GM23338 (cell line): ENCODE results near the gene ZNF460. TPM values are rescaled to one million over a fixed set of nuclear protein-coding genes. Genes with fewer than 3 reads are reported as not detected.

Experiments
- ATAC-seq: fragments of 200-7000 bp; cut with Tn5 transposase; 3 replicates; pipeline ENCODE4 v1.9.1; 2020
- DNase-seq: peaks from one replicate; pipeline ENCODE4 v3.0.0-alpha.2; 2015; ENCODE audit warnings: low spot score
- H2AFZ ChIP-seq: fragments of 200-600 bp; sonication (generic); 2 replicates; pipeline ENCODE4 v1.8.0; 2016; ENCODE audit warnings: antibody characterized with exemption, mild to moderate bottlenecking, moderate library complexity
- H3F3A ChIP-seq: fragments of 200-600 bp; sonication (generic); replicated peaks from 2 replicates; pipeline ENCODE4 v1.8.0; 2017; ENCODE audit warnings: antibody characterized with exemption, mixed run types, low read depth
- H3K27ac ChIP-seq: fragments of 200-600 bp; sonication (generic); 2 replicates; pipeline ENCODE4 v1.6.1; 2016; ENCODE audit warnings: low read depth
- H3K27me3 ChIP-seq: fragments of 200-600 bp; sonication (generic); 2 replicates; pipeline ENCODE4 v1.8.0; 2016; ENCODE audit warnings: mild to moderate bottlenecking, mixed run types, moderate library complexity; ENCODE audit not compliant: insufficient read depth
- H3K36me3 ChIP-seq: fragments of 200-600 bp; sonication (generic); 2 replicates; pipeline ENCODE4 v1.8.0; 2016; ENCODE audit warnings: mild to moderate bottlenecking; ENCODE audit not compliant: insufficient read depth
- H3K4me1 ChIP-seq: fragments of 200-600 bp; sonication (generic); 2 replicates; pipeline ENCODE4 v1.8.0; 2016; ENCODE audit warnings: mild to moderate bottlenecking, moderate library complexity; ENCODE audit not compliant: insufficient read depth
- H3K4me2 ChIP-seq: fragments of 200-600 bp; sonication (generic); 2 replicates; pipeline ENCODE4 v1.7.1; 2017; ENCODE audit warnings: mixed run types
- H3K4me3 ChIP-seq: fragments of 200-600 bp; sonication (generic); 2 replicates; pipeline ENCODE4 v1.6.1; 2016; ENCODE audit warnings: mixed run types
- H3K79me2 ChIP-seq: fragments of 200-600 bp; sonication (generic); replicated peaks from 2 replicates; pipeline ENCODE4 v1.8.0; 2017; ENCODE audit warnings: mild to moderate bottlenecking; ENCODE audit not compliant: insufficient read depth
- H3K9me2 ChIP-seq: fragments of 200-600 bp; sonication (generic); 2 replicates; pipeline ENCODE4 v1.8.0; 2017; ENCODE audit not compliant: insufficient read depth
- H4K20me1 ChIP-seq: fragments of 200-600 bp; sonication (generic); replicated peaks from 2 replicates; pipeline ENCODE4 v1.8.0; 2017; ENCODE audit warnings: mild to moderate bottlenecking; ENCODE audit not compliant: insufficient read depth
- H3K27ac Mint-ChIP-seq: 2 replicates; pipeline ENCODE4 v1.8.0; 2020; ENCODE audit warnings: inconsistent platforms, mild to moderate bottlenecking, moderate library complexity, mixed read lengths
- H3K27me3 Mint-ChIP-seq: 3 replicates; pipeline ENCODE4 v1.8.0; 2022; ENCODE audit warnings: low read depth, mild to moderate bottlenecking, moderate library complexity, mixed read lengths, inconsistent platforms; ENCODE audit not compliant: insufficient read depth, poor library complexity
- H3K36me3 Mint-ChIP-seq: 3 replicates; pipeline ENCODE4 v1.8.0; 2021; ENCODE audit warnings: low read depth, mild to moderate bottlenecking, inconsistent platforms, moderate library complexity, mixed read lengths
- H3K4me1 Mint-ChIP-seq: 3 replicates; pipeline ENCODE4 v1.8.0; 2020; ENCODE audit warnings: mild to moderate bottlenecking, inconsistent platforms, mixed read lengths
- H3K4me3 Mint-ChIP-seq: 3 replicates; pipeline ENCODE4 v1.8.0; 2021; ENCODE audit warnings: moderate library complexity, mild to moderate bottlenecking, inconsistent platforms, mixed read lengths
- H3K9me3 Mint-ChIP-seq: 3 replicates; pipeline ENCODE4 v1.8.0; 2020; ENCODE audit warnings: moderate library complexity, mild to moderate bottlenecking, inconsistent platforms, mixed read lengths
- CREB1 ChIP-seq: fragments of 250-450 bp; sonication (Bioruptor Pico); IDR thresholded peaks from 2 replicates; pipeline ENCODE4 v1.5.0; 2020; ENCODE audit warnings: low read depth, mild to moderate bottlenecking, moderate library complexity
- EZH2 ChIP-seq: fragments of 200-600 bp; sonication (generic); IDR thresholded peaks from one replicate; pipeline ENCODE4 v1.8.0; 2017; ENCODE audit warnings: antibody characterized with exemption, mild to moderate bottlenecking, low read depth; ENCODE audit not compliant: unreplicated experiment
- EZH2phosphoT487 ChIP-seq: fragments of 200-600 bp; sonication (generic); IDR thresholded peaks from one replicate; pipeline ENCODE4 v1.8.1; 2018; ENCODE audit warnings: antibody characterized with exemption; ENCODE audit not compliant: unreplicated experiment
- NANOG ChIP-seq: IDR thresholded peaks from 2 replicates; pipeline ENCODE4 v1.6.1; 2016; ENCODE audit warnings: antibody characterized with exemption, borderline replicate concordance
- STAT1 ChIP-seq: IDR thresholded peaks from one replicate; pipeline ENCODE4 v1.6.1; 2016; ENCODE audit warnings: antibody characterized with exemption; ENCODE audit not compliant: unreplicated experiment
- ZNF114 ChIP-seq: fragments of 250-450 bp; sonication (Bioruptor Pico); IDR thresholded peaks from 2 replicates; pipeline ENCODE4 v1.5.0; 2020; ENCODE audit warnings: mild to moderate bottlenecking, moderate library complexity
- polyA plus RNA-seq: library from polyadenylated mRNA; unstranded; fragments of >200 nt; fragmentation: Nextera tagmentation; extraction: Ambion mirVana; gene quantifications from 2 replicates; pipeline ENCODE4 v1.2.1, GENCODE V29; 2016
- total RNA-seq: library from RNA; depleted of rRNA; stranded (reverse); fragments of >200 nt; shearing (Covaris generic); gene quantifications from 2 replicates; pipeline ENCODE4 v1.2.3, GENCODE V29; 2014
- TF ChIP-seq, protein P1 (sequence below): IDR thresholded peaks from one replicate; pipeline ENCODE4 v1.6.1; 2018; ENCODE audit warnings: antibody characterized with exemption; ENCODE audit not compliant: unreplicated experiment
- TF ChIP-seq, protein P2 (sequence below), 2 experiments: fragments of 200-600 bp in 1 of 2; sonication (generic) in 1 of 2; conservative IDR thresholded peaks; 2 replicates each; pipeline versions ENCODE4 v1.5.1 to v1.6.1; 2016 to 2017; ENCODE audit warnings: antibody characterized with exemption in 2 of 2, low read depth in 2 of 2, mild to moderate bottlenecking in 2 of 2, moderate library complexity in 1 of 2
- TF ChIP-seq, protein P3 (sequence below): fragments of 250-450 bp; sonication (Bioruptor Pico); IDR thresholded peaks from 2 replicates; pipeline ENCODE4 v1.5.0; 2020; ENCODE audit warnings: mild to moderate bottlenecking, moderate library complexity

ZNF460 gene
- total and polyA plus RNA-seq, 2 experiments from 2014 or later, result 3.4 to 81.7 TPM

DNA sequence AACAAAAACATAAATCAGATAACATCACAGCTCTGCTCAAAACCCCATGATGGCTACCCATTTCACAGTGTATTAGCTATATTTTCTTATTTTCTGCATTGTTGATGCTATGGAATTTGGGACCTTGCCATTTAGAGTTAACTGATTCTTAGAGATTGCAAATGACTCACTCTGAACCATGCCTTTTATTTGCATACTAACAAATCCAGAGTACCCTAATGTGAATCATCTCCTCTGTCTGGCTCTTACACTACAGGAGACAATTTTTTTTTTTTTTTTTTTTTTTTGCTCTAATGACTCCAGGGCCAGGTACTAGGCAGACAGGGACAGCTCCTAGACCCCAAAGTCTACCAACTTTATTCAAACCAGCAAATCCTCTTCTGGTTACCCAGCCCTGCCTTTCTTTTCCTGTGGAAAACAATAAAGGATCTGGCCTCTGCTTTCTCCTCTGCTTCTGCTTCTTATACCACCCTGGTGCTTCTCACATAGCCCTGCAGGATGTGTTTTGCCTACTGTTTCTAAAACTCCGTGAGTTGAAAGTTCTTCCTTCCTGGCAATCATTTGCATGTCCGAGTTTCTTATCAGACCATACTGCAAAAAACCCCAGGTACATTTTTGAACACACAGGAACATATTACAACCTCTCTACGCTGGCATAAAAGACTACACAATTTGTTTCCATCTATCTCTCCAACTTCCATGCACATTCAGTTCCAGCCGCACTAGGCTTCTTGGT is 10.6 kb upstream of the ZNF460 start:
- no peak overlapping the region for H3K27ac ChIP-seq
- H3K79me2 ChIP-seq, result no peaks in the 10 kb centered on the region
- H2AFZ ChIP-seq, result no peak overlapping the region
- ATAC-seq (no peak), DNase-seq (no peak)
- H3K4me1 ChIP-seq, result no peaks in the 10 kb centered on the region
- H3K9me3 Mint-ChIP-seq, result no peaks in the 10 kb centered on the region
- peaks cover 8% of the 10 kb centered on the region for H3K4me1 Mint-ChIP-seq
- H3K4me3 Mint-ChIP-seq, result no peak overlapping the region
- no peaks in the 10 kb centered on the region for H3K36me3 Mint-ChIP-seq
- H3K4me3 ChIP-seq, result no peak overlapping the region
- H3K27me3 Mint-ChIP-seq, result no peaks in the 10 kb centered on the region
- H3K36me3 ChIP-seq, result no peaks in the 10 kb centered on the region
- H3K9me2 ChIP-seq, result no peaks in the 10 kb centered on the region
- H4K20me1 ChIP-seq, result no peaks in the 10 kb centered on the region
- TF ChIP-seq, protein P1, sequence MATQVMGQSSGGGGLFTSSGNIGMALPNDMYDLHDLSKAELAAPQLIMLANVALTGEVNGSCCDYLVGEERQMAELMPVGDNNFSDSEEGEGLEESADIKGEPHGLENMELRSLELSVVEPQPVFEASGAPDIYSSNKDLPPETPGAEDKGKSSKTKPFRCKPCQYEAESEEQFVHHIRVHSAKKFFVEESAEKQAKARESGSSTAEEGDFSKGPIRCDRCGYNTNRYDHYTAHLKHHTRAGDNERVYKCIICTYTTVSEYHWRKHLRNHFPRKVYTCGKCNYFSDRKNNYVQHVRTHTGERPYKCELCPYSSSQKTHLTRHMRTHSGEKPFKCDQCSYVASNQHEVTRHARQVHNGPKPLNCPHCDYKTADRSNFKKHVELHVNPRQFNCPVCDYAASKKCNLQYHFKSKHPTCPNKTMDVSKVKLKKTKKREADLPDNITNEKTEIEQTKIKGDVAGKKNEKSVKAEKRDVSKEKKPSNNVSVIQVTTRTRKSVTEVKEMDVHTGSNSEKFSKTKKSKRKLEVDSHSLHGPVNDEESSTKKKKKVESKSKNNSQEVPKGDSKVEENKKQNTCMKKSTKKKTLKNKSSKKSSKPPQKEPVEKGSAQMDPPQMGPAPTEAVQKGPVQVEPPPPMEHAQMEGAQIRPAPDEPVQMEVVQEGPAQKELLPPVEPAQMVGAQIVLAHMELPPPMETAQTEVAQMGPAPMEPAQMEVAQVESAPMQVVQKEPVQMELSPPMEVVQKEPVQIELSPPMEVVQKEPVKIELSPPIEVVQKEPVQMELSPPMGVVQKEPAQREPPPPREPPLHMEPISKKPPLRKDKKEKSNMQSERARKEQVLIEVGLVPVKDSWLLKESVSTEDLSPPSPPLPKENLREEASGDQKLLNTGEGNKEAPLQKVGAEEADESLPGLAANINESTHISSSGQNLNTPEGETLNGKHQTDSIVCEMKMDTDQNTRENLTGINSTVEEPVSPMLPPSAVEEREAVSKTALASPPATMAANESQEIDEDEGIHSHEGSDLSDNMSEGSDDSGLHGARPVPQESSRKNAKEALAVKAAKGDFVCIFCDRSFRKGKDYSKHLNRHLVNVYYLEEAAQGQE, result no peak
- TF ChIP-seq, protein P2, sequence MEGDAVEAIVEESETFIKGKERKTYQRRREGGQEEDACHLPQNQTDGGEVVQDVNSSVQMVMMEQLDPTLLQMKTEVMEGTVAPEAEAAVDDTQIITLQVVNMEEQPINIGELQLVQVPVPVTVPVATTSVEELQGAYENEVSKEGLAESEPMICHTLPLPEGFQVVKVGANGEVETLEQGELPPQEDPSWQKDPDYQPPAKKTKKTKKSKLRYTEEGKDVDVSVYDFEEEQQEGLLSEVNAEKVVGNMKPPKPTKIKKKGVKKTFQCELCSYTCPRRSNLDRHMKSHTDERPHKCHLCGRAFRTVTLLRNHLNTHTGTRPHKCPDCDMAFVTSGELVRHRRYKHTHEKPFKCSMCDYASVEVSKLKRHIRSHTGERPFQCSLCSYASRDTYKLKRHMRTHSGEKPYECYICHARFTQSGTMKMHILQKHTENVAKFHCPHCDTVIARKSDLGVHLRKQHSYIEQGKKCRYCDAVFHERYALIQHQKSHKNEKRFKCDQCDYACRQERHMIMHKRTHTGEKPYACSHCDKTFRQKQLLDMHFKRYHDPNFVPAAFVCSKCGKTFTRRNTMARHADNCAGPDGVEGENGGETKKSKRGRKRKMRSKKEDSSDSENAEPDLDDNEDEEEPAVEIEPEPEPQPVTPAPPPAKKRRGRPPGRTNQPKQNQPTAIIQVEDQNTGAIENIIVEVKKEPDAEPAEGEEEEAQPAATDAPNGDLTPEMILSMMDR (conservative IDR thresholded peaks at IDR 0.05; ENCODE audit: low read depth in 2 of 2), result no peak
- TF ChIP-seq CREB1 (CRISPR knock-in tag) (no peak), EZH2 (no peak), EZH2phosphoT487 (no peak), STAT1 (no peak), NANOG (no peak), ZNF114 (CRISPR knock-in tag) (no peak)
- TF ChIP-seq, protein P3, sequence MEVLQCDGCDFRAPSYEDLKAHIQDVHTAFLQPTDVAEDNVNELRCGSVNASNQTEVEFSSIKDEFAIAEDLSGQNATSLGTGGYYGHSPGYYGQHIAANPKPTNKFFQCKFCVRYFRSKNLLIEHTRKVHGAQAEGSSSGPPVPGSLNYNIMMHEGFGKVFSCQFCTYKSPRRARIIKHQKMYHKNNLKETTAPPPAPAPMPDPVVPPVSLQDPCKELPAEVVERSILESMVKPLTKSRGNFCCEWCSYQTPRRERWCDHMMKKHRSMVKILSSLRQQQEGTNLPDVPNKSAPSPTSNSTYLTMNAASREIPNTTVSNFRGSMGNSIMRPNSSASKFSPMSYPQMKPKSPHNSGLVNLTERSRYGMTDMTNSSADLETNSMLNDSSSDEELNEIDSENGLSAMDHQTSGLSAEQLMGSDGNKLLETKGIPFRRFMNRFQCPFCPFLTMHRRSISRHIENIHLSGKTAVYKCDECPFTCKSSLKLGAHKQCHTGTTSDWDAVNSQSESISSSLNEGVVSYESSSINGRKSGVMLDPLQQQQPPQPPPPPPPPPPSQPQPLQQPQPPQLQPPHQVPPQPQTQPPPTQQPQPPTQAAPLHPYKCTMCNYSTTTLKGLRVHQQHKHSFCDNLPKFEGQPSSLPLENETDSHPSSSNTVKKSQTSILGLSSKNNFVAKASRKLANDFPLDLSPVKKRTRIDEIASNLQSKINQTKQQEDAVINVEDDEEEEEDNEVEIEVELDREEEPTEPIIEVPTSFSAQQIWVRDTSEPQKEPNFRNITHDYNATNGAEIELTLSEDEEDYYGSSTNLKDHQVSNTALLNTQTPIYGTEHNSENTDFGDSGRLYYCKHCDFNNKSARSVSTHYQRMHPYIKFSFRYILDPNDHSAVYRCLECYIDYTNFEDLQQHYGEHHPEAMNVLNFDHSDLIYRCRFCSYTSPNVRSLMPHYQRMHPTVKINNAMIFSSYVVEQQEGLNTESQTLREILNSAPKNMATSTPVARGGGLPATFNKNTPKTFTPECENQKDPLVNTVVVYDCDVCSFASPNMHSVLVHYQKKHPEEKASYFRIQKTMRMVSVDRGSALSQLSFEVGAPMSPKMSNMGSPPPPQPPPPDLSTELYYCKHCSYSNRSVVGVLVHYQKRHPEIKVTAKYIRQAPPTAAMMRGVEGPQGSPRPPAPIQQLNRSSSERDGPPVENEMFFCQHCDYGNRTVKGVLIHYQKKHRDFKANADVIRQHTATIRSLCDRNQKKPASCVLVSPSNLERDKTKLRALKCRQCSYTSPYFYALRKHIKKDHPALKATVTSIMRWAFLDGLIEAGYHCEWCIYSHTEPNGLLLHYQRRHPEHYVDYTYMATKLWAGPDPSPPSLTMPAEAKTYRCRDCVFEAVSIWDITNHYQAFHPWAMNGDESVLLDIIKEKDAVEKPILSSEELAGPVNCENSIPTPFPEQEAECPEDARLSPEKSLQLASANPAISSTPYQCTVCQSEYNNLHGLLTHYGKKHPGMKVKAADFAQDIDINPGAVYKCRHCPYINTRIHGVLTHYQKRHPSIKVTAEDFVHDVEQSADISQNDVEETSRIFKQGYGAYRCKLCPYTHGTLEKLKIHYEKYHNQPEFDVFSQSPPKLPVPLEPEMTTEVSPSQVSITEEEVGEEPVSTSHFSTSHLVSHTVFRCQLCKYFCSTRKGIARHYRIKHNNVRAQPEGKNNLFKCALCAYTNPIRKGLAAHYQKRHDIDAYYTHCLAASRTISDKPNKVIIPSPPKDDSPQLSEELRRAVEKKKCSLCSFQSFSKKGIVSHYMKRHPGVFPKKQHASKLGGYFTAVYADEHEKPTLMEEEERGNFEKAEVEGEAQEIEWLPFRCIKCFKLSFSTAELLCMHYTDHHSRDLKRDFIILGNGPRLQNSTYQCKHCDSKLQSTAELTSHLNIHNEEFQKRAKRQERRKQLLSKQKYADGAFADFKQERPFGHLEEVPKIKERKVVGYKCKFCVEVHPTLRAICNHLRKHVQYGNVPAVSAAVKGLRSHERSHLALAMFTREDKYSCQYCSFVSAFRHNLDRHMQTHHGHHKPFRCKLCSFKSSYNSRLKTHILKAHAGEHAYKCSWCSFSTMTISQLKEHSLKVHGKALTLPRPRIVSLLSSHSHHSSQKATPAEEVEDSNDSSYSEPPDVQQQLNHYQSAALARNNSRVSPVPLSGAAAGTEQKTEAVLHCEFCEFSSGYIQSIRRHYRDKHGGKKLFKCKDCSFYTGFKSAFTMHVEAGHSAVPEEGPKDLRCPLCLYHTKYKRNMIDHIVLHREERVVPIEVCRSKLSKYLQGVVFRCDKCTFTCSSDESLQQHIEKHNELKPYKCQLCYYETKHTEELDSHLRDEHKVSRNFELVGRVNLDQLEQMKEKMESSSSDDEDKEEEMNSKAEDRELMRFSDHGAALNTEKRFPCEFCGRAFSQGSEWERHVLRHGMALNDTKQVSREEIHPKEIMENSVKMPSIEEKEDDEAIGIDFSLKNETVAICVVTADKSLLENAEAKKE (CRISPR knock-in tag), result no peak
- no peak overlapping the region for H3K4me2 ChIP-seq
- no peaks in the 10 kb centered on the region for H3K27me3 ChIP-seq
- no peak overlapping the region for H3K27ac Mint-ChIP-seq
- H3F3A ChIP-seq, result no peaks in the 10 kb centered on the region
